Measurements from ENCODE around the gene KIAA0319L.

DNA sequence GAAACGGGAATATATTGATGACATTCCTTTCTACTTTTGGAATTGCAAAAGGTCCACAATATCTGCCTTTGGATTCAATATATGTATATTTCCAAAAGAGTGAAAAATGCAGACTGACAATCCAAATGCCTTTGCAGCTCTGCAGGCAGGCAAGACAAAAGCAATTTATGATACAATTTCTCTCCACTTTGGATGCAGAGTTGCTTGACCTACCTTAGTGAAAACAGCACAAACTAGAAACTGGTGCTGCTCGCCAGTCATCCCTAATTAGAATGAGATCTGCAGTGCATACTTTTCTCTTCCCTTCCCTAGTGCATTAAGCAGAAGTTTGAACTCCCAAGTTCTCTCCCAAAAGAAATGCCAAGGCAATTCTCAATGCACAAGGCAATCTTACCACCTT, 56.8 kb downstream of the KIAA0319L start:
- TF ChIP-seq CTCF (IDR thresholded peaks at IDR 0.05) (no peak), POLR2A (IDR thresholded peaks at IDR 0.05) (no peak)

Measured in uterus (tissue), 2 donors.